K562 (cell line): Measurements from ENCODE around the gene BPTF. TPM values are rescaled to one million over a fixed set of nuclear protein-coding genes. Genes with fewer than 3 reads are reported as not detected.

Source experiments
- ATAC-seq: fragments of 200-7000 bp; cut with Tn5 transposase; 3 replicates; pipeline ENCODE4 v1.9.1; 2020; ENCODE audit warnings: moderate library complexity
- BruUV-seq: library from RNA; stranded (reverse); fragments of 400-500 nt; replicated peaks from 2 replicates; lab custom pipeline; 2021; lab: Mats Ljungman, UMichigan
- CTCF ChIA-PET: fragments of 300-600 bp; formaldehyde crosslinking; extraction: SDS; loops from one replicate; lab custom pipeline; 2021; ENCODE audit warnings: low intra/inter-chr PET ratio; lab: Yijun Ruan, JAX
- POLR2A ChIA-PET: fragments of 300-600, 350-650 bp; sonication (Branson Sonifier 250); formaldehyde crosslinking; extraction: SDS; loops from one replicate; lab custom pipeline; 2021; ENCODE audit warnings: antibody characterized with exemption, inconsistent platforms; lab: Yijun Ruan, JAX
- DNase-seq, 4 experiments: peaks; one replicate each; pipeline versions ENCODE4 v3.0.0 to v3.0.0-alpha.2; 2011 to 2018; ENCODE audit warnings: low spot score in 3 of 4, mixed read lengths in 3 of 4; ENCODE audit errors: extremely low read depth in 1 of 4
- FAIRE-seq: peaks from 2 replicates; lab custom pipeline; 2011; peaks lifted over from hg19 to GRCh38; lab: Jason Lieb, UNC
- H2AFZ ChIP-seq: 2 replicates; pipeline ENCODE4 v1.6.0; 2011; ENCODE audit warnings: low read depth, low read length, control low read depth, inconsistent platforms
- H3K27ac ChIP-seq: fragments of 200-600 bp; 3 replicates; pipeline ENCODE4 v1.8.0; 2011; ENCODE audit warnings: low read depth, mild to moderate bottlenecking, control low read depth, inconsistent platforms, low read length, moderate library complexity, mixed read lengths; ENCODE audit errors: extremely low read depth
- H3K27me3 ChIP-seq, 2 experiments: fragments of 300-600 bp in 1 of 2; 2 replicates in 1 of 2; 3 replicates in 1 of 2; pipeline versions ENCODE4 v1.6.0 to v1.8.0; 2011; ENCODE audit warnings: inconsistent platforms in 2 of 2, low read length in 2 of 2, mild to moderate bottlenecking in 1 of 2, mixed read lengths in 1 of 2, moderate library complexity in 1 of 2; ENCODE audit not compliant: control insufficient read depth in 2 of 2, insufficient read depth in 2 of 2
- H3K36me3 ChIP-seq: fragments of 300-600 bp; 3 replicates; pipeline ENCODE4 v1.8.0; 2011; ENCODE audit warnings: mild to moderate bottlenecking, low read length, inconsistent platforms; ENCODE audit not compliant: control insufficient read depth, insufficient read depth
- H3K4me1 ChIP-seq, 2 experiments: fragments of 200-600 bp in 1 of 2; replicated peaks in 1 of 2; 2 replicates in 1 of 2; 3 replicates in 1 of 2; pipeline versions ENCODE4 v1.5.1 to v1.8.0; 2011; ENCODE audit warnings: inconsistent platforms in 2 of 2, low read length in 2 of 2, mild to moderate bottlenecking in 1 of 2, mixed read lengths in 1 of 2, moderate library complexity in 1 of 2; ENCODE audit not compliant: control insufficient read depth in 2 of 2, insufficient read depth in 2 of 2
- H3K4me2 ChIP-seq: 2 replicates; pipeline ENCODE4 v1.6.1; 2011; ENCODE audit warnings: low read length, control low read depth, inconsistent platforms, mixed read lengths; ENCODE audit not compliant: insufficient read depth
- H3K4me3 ChIP-seq: fragments of 200-600 bp; sonication (generic), shearing (Covaris generic); 2 replicates; pipeline ENCODE4 v1.5.1; 2016; ENCODE audit warnings: control low read depth, inconsistent platforms
- H3K79me2 ChIP-seq: fragments of 200-600 bp; 3 replicates; pipeline ENCODE4 v1.8.0; 2011; ENCODE audit warnings: low read length, inconsistent platforms; ENCODE audit not compliant: control insufficient read depth, insufficient read depth
- H3K9ac ChIP-seq, 2 experiments: 2 replicates each; pipeline versions ENCODE4 v1.6.0 to v1.6.1; 2011; ENCODE audit warnings: low read depth in 2 of 2, low read length in 2 of 2, control low read depth in 1 of 2, inconsistent platforms in 1 of 2, mild to moderate bottlenecking in 1 of 2, mixed read lengths in 1 of 2; ENCODE audit not compliant: insufficient read depth in 1 of 2
- H3K9me1 ChIP-seq: one replicate; pipeline ENCODE4 v1.6.0; 2011; ENCODE audit warnings: inconsistent platforms, mild to moderate bottlenecking, low read length, moderate library complexity; ENCODE audit not compliant: control insufficient read depth, insufficient read depth
- H3K9me3 ChIP-seq: replicated peaks from 2 replicates; pipeline ENCODE4 v1.5.1; 2011; ENCODE audit warnings: low read depth, low read length, inconsistent platforms; ENCODE audit not compliant: control insufficient read depth, insufficient read depth
- H4K20me1 ChIP-seq: replicated peaks from 2 replicates; pipeline ENCODE4 v1.6.1; 2011; ENCODE audit warnings: low read length, inconsistent platforms, mixed read lengths; ENCODE audit not compliant: control insufficient read depth, insufficient read depth
- CREB3L1 ChIP-seq: fragments of 450-650 bp; IDR thresholded peaks from 2 replicates; pipeline ENCODE4 v1.6.1; 2014; ENCODE audit warnings: low read depth, mild to moderate bottlenecking, moderate library complexity, borderline replicate concordance
- MTF1 ChIP-seq: fragments of 250-450 bp; sonication (Bioruptor Pico); IDR thresholded peaks from 2 replicates; pipeline ENCODE4 v1.9.0; 2021; ENCODE audit warnings: moderate library complexity, mild to moderate bottlenecking, inconsistent platforms, borderline replicate concordance
- NCOA6 ChIP-seq: fragments of 450-650 bp; IDR thresholded peaks from 2 replicates; pipeline ENCODE4 v1.6.1; 2017; ENCODE audit warnings: mild to moderate bottlenecking
- TGIF2 ChIP-seq: sonication (generic); formaldehyde crosslinking; IDR thresholded peaks from 2 replicates; pipeline ENCODE4 v1.8.1; 2022; ENCODE audit warnings: mild to moderate bottlenecking, missing genetic modification reagents, moderate library complexity
- ZNF143 ChIP-seq: sonication (generic); formaldehyde crosslinking; IDR thresholded peaks from 2 replicates; pipeline ENCODE4 v1.9.0; 2022; ENCODE audit warnings: mild to moderate bottlenecking, missing genetic modification reagents
- ZNF217 ChIP-seq: sonication (generic); formaldehyde crosslinking; IDR thresholded peaks from 2 replicates; pipeline ENCODE4 v1.8.0; 2022; ENCODE audit warnings: mild to moderate bottlenecking, missing genetic modification reagents
- ZNF717 ChIP-seq: fragments of 250-450 bp; sonication (Bioruptor Pico); IDR thresholded peaks from 2 replicates; pipeline ENCODE4 v1.5.0; 2021
- WGBS: fragments of 100-300 bp; shearing (Covaris generic); methylation state at CpG from one replicate; pipeline ENCODE4 v1.1.6; 2016; ENCODE audit warnings: low coverage, mixed read lengths; ENCODE audit not compliant: insufficient coverage; ENCODE audit errors: missing lambda C conversion rate; 5-methylcytosine and 5-hydroxymethylcytosine counted together
- in situ Hi-C: fragments of 300-500 bp; cut with MboI; formaldehyde crosslinking; loops from 4 replicates; pipeline ENCODE4 v1.15.0; 2018; ENCODE audit warnings: inconsistent platforms, mixed read lengths
- intact Hi-C: fragments of 100-400 bp; cut with micrococcal nuclease; formaldehyde crosslinking; loops from 2 replicates; pipeline ENCODE4 v1.14.2; 2022
- polyA plus RNA-seq, 8 experiments: library from polyadenylated mRNA; depleted of rRNA in 4 of 8; stranded (reverse) in 5 of 8; unstranded in 3 of 8; fragments of >200 nt; fragmentation: Nextera tagmentation in 2 of 8; fragmentation: Illumina TruSeq in 1 of 8; extraction: Ambion mirVana in 2 of 8; extraction: Trizol in 1 of 8; gene quantifications; 2 replicates each; pipeline versions ENCODE4 v1.2.1 to v1.2.3, GENCODE V29; 2011 to 2014; ENCODE audit warnings: inconsistent platforms in 1 of 8, missing spikeins in 1 of 8
- total RNA-seq, 7 experiments: library from RNA; depleted of rRNA in 6 of 7; stranded (reverse); fragments of >200 nt in 6 of 7; fragmentation: Illumina TruSeq in 2 of 7; extraction: Trizol in 2 of 7; gene quantifications; 2 replicates each; pipeline versions ENCODE4 v1.2.1 to v1.2.3, GENCODE V29; 2011 to 2021; ENCODE audit warnings: low replicate concordance in 1 of 7
- TF ChIP-seq, protein P1 (sequence below): sonication (generic); formaldehyde crosslinking; IDR thresholded peaks from 2 replicates; pipeline ENCODE4 v1.8.1; 2023; ENCODE audit warnings: mild to moderate bottlenecking, missing genetic modification reagents, moderate library complexity

The BPTF gene
- total and polyA plus RNA-seq, 9 of the 15 experiments (the other 6 are each of a cell fraction or from before 2014, with no cell fraction given) = 12.5 to 52.1 (median 26.9) TPM

DNA sequence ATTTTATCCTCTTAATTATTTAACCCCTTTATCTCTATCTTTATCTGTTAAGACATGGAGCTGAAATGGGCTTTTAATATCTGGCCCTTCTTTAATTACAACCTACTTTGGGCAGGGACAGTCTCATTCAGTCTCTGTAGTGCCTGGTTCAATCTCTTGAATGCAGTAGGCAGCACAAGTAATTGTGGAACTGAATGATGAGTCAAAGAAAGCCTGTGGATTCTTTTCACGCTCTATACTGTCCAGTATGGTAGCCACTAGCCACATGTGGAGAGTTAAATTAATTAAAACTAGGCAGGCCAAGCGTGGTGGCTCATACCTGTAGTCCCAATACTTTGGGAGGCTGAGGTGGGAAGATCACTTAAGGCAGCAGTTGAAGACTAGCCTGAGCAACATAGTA lies 9.3 kb downstream of the BPTF start (continued):
- TF ChIP-seq ZNF717 (CRISPR knock-in tag) (no peak), ZNF143 (CRISPR knock-in tag) (no peak), MTF1 (CRISPR knock-in tag) (no peak)

- peaks cover 2% of the 10 kb centered on the region; the same call in 1 of the 3 replicates for H3K36me3 ChIP-seq
- H3K9me3 ChIP-seq = no peaks in the 10 kb centered on the region
- FAIRE-seq (no peak), DNase-seq (no peak), ATAC-seq (no peak)
- intact Hi-C loops = loop anchor here (10.0 kb wide), 1 partner anchor 178 kb away; no protein-coding TSS in a partner anchor
- WGBS = 62% methylated on average over 4 of the region's 4 CpGs
- POLR2A ChIA-PET = interaction anchor here (2.2 kb wide), 1 partner anchor 9 kb away, joined by 9 read pairs; no protein-coding TSS in a partner anchor
- TF ChIP-seq CREB3L1 (no peak), ZNF217 (CRISPR knock-in tag) (no peak), TGIF2 (CRISPR knock-in tag) (no peak), NCOA6 (no peak)
- TF ChIP-seq, protein P1, sequence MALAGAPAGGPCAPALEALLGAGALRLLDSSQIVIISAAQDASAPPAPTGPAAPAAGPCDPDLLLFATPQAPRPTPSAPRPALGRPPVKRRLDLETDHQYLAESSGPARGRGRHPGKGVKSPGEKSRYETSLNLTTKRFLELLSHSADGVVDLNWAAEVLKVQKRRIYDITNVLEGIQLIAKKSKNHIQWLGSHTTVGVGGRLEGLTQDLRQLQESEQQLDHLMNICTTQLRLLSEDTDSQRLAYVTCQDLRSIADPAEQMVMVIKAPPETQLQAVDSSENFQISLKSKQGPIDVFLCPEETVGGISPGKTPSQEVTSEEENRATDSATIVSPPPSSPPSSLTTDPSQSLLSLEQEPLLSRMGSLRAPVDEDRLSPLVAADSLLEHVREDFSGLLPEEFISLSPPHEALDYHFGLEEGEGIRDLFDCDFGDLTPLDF (CRISPR knock-in tag) = no peak
- peaks cover 91% of the 10 kb centered on the region for H3K79me2 ChIP-seq
- H3K4me3 ChIP-seq = no peak overlapping the region
- in situ Hi-C loops = no loop called here
- BruUV-seq = TSS peak; percentile 11
- H3K27ac ChIP-seq = no peak overlapping the region
- H3K4me1 ChIP-seq = no peaks in the 10 kb centered on the region; a peak in 1 of 5 replicates
- no peaks in the 10 kb centered on the region; the same call in 1 of the 2 replicates for H4K20me1 ChIP-seq
- no peak overlapping the region for H2AFZ ChIP-seq
- no peak overlapping the region for H3K4me2 ChIP-seq
- H3K9me1 ChIP-seq = no peaks in the 10 kb centered on the region
- no peaks in the 10 kb centered on the region for H3K27me3 ChIP-seq
- CTCF ChIA-PET = no interaction called here
- no peak overlapping the region for H3K9ac ChIP-seq
These were observed 11.1 kb downstream of the BPTF start for GRCh38 chr17:67836205-67836987.
